Dermis lymphatic vessel endothelial cell (primary cell): ENCODE results near the gene TBCB. TPM values are rescaled to one million over a fixed set of nuclear protein-coding genes. Genes with fewer than 3 reads are reported as not detected.

ENCODE experiments used
- total RNA-seq: library from RNA; depleted of rRNA; stranded (reverse); fragments of >200 nt; gene quantifications from 2 replicates; pipeline ENCODE4 v1.2.1, GENCODE V29; 2014

TBCB gene, protein sequence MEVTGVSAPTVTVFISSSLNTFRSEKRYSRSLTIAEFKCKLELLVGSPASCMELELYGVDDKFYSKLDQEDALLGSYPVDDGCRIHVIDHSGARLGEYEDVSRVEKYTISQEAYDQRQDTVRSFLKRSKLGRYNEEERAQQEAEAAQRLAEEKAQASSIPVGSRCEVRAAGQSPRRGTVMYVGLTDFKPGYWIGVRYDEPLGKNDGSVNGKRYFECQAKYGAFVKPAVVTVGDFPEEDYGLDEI
- total RNA-seq, result 135 and 144 TPM in 2 replicates

GRCh38 chr19:36115453-36116343 lies at the start of gene TBCB:
Gene TBCB (plus strand): TSS chr19:36115468. CDS start chr19:36115561, 93 bp downstream.

DNA sequence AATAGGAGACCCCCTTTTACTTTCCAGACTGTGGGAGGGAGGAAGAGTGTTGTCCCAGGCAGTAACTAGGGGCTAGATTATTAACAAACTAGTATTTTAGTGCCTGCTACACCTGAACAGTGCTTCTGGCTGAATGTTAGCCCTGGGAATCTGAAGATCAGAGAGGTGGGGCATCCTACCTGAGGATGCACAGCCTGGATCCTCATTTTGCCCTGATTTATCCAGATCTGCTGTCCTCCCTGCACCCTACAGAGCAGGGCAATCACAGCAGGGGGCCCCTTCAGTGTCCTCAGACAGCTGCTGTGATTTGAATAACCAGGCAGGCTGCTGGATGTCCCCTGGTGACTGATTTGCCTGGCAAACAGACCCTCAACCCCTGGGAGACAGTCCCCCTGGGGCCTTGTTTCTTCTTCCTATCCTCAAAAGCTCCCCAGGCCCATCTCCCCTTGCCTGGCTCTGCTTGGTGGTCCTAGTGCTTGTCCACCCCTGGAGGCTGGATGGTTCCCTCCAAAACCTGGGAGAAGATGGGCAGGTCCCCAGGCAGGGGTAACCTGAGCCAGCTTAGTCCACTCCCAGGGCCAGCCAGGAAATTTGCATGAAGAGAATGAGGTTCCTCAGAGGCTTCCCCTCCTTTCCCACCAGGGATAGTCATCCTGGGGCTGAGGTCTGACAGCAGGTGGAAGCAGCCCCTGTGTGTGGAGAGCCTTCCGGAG lies 4.6 kb upstream of the TBCB start, which contains the start of gene OVOL3:
Gene OVOL3 (plus strand): TSS at position 657 of the 713 bp plus-strand sequence. CDS start 60 bp downstream, outside the sequence.

GRCh38 chr19:36114721-36115452 lies 381 bp upstream of the TBCB start, which contains the start of gene POLR2I:
Gene POLR2I (minus strand): TSS chr19:36114875. CDS start chr19:36114856, 19 bp downstream.

DNA sequence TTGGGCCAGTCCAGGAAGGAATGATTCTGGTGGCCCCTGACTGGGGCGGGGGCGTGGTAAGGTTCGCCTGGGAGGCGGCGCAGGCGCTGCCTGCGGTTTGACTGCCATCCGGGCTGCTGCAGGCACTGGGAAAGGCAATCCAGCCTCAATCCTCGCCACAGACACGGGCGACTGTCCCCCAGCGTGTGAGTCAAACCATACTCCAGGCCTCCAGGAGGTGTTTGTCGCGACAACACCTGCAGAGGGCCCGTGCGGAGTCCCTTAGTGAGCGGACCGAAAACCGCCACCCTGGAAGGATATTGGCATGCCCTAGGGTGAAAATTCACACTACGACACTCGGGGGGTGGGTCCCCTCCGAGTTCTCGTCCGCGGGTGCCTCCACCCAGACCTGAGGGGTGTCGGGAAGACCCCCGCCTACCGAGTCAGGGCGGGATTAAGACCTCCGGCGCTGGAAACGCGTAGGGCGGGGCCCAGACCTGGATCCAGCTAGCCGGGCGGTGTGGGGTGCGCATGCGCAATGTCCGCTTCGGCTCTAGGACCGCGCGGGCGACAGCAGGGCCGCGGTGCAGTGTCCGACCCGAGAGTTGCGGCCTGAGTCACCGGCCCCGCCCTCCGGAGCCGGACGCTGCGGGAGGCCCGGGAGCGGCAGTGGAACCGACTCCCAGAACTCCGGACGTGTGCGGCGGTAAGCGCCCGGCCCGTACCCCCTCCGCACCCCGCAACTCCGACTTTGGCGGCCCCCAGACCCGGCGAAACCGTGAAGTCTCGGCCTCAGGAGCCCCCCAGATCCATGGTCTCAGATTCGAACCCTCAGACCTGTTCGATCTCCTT lies 24.4 kb downstream of the TBCB start, which contains the start of gene CAPNS1:
Gene CAPNS1 (plus strand): TSS at position 594 of the 831 bp plus-strand sequence. CDS start 946 bp downstream, outside the sequence.

GRCh38 chr19:36152352-36153091 lies 37.3 kb downstream of the TBCB start, which contains the start of gene COX7A1:
Gene COX7A1 (minus strand): TSS chr19:36152447. CDS start chr19:36152407, 40 bp downstream.

Other genes starting within 250 kb of the TBCB start
- 0.98 and 1.8 TPM in 2 replicates for gene APLP1, start 246.9 kb upstream of the TBCB start, total RNA-seq
- gene NFKBID, start 214.9 kb upstream of the TBCB start, total RNA-seq, result 2.9 and 3.1 TPM in 2 replicates
- 0.17 and 0.54 TPM in 2 replicates for gene HCST, start 212.9 kb upstream of the TBCB start, total RNA-seq
- not detected in 2 replicates for gene TYROBP, start 207.2 kb upstream of the TBCB start, total RNA-seq
- 1.2 and 1.7 TPM in 2 replicates for gene LRFN3, start 179.1 kb upstream of the TBCB start, total RNA-seq
- 10.6 and 11.6 TPM in 2 replicates for gene SDHAF1, start 120.3 kb upstream of the TBCB start, total RNA-seq
- gene SYNE4, start 106.7 kb upstream of the TBCB start, total RNA-seq, result under 0.01 TPM in 1 of 2 replicates, not detected in the other
- gene ALKBH6, start 101.3 kb upstream of the TBCB start, total RNA-seq, result 5.0 and 8.3 TPM in 2 replicates
- 2.3 and 2.8 TPM in 2 replicates for gene CLIP3, start 82.6 kb upstream of the TBCB start, total RNA-seq
- gene THAP8, start 61.2 kb upstream of the TBCB start, total RNA-seq, result 0.60 and 1.7 TPM in 2 replicates
- 0.60 and 0.98 TPM in 2 replicates for gene WDR62, start 60.6 kb upstream of the TBCB start, total RNA-seq
- not detected in 2 replicates for gene OVOL3, start 4.3 kb upstream of the TBCB start, total RNA-seq
- 93.6 and 102 TPM in 2 replicates for gene POLR2I, start 593 bp upstream of the TBCB start, total RNA-seq
- 419 and 451 TPM in 2 replicates for gene CAPNS1, start 24.6 kb downstream of the TBCB start, total RNA-seq
- 39.0 and 65.5 TPM in 2 replicates for gene COX7A1, start 37.0 kb downstream of the TBCB start, total RNA-seq
- gene ZNF565, start 99.2 kb downstream of the TBCB start, total RNA-seq, result 3.0 TPM in 2 replicates
- 63.4 and 99.4 TPM in 2 replicates for gene ZNF146, start 99.6 kb downstream of the TBCB start, total RNA-seq